ENCODE measurements around the gene TOE1. TPM values are rescaled to one million over a fixed set of nuclear protein-coding genes. Genes with fewer than 3 reads are reported as not detected.

TOE1 gene
- total and polyA plus RNA-seq, 9 of the 15 experiments (the other 6 are each of a cell fraction or from before 2014, with no cell fraction given): 32.1 to 85.7 (median 38.0) TPM

DNA sequence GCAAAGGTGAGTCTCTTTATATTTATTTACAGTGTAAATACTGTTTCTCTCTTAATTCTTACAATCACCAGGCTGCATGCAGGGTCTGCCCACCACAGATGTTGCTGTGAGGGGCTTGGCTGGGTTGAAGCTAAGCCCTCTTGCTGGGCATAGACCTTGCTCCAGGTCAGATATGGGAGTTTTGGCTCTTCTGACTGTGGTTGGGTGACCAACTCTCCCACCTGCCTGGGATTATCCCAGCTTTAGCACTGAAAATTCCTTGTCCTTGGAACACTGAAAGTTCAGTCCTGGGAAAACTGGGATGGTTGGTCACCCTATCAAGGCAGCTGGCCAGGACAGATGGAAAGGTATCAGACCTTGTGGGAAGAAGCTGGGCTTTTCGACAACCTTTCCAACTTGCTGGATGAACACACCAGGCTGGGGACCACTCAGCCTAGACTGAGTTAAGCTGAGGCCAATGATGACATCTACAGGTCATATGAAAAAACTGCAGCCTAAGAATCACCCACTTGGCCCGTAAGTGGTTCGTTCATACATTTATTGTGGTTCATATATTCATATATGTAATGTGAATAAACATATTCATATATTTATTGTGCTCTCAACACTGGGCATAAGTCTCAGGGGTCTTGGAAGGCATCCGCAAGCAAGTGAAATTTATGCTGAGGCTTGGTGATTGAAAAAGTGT lies 39.8 kb upstream of the TOE1 start (continued):
- TF ChIP-seq, protein P1, sequence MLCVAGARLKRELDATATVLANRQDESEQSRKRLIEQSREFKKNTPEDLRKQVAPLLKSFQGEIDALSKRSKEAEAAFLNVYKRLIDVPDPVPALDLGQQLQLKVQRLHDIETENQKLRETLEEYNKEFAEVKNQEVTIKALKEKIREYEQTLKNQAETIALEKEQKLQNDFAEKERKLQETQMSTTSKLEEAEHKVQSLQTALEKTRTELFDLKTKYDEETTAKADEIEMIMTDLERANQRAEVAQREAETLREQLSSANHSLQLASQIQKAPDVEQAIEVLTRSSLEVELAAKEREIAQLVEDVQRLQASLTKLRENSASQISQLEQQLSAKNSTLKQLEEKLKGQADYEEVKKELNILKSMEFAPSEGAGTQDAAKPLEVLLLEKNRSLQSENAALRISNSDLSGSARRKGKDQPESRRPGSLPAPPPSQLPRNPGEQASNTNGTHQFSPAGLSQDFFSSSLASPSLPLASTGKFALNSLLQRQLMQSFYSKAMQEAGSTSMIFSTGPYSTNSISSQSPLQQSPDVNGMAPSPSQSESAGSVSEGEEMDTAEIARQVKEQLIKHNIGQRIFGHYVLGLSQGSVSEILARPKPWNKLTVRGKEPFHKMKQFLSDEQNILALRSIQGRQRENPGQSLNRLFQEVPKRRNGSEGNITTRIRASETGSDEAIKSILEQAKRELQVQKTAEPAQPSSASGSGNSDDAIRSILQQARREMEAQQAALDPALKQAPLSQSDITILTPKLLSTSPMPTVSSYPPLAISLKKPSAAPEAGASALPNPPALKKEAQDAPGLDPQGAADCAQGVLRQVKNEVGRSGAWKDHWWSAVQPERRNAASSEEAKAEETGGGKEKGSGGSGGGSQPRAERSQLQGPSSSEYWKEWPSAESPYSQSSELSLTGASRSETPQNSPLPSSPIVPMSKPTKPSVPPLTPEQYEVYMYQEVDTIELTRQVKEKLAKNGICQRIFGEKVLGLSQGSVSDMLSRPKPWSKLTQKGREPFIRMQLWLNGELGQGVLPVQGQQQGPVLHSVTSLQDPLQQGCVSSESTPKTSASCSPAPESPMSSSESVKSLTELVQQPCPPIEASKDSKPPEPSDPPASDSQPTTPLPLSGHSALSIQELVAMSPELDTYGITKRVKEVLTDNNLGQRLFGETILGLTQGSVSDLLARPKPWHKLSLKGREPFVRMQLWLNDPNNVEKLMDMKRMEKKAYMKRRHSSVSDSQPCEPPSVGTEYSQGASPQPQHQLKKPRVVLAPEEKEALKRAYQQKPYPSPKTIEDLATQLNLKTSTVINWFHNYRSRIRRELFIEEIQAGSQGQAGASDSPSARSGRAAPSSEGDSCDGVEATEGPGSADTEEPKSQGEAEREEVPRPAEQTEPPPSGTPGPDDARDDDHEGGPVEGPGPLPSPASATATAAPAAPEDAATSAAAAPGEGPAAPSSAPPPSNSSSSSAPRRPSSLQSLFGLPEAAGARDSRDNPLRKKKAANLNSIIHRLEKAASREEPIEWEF (CRISPR knock-in tag; IDR thresholded peaks at IDR 0.05): no peak
- TF ChIP-seq HES1 (IDR thresholded peaks at IDR 0.05; ENCODE audit: low read depth) (no peak), HOMEZ (CRISPR knock-in tag; IDR thresholded peaks at IDR 0.05) (no peak), TAF7 (tag; IDR thresholded peaks at IDR 0.05) (no peak), GABPB2 (CRISPR knock-in tag; conservative IDR thresholded peaks at IDR 0.05) (no peak), SUPT5H (IDR thresholded peaks at IDR 0.05) (no peak), ZNF830 (CRISPR knock-in tag; IDR thresholded peaks at IDR 0.05) (no peak), HNRNPLL (IDR thresholded peaks at IDR 0.05; ENCODE audit: low read depth, low read length, poor library complexity, severe bottlenecking) (no peak), ETS1 (conservative IDR thresholded peaks at IDR 0.05; ENCODE audit: control insufficient read depth, low read depth, low read length) (no peak), ELF2 (CRISPR knock-in tag; IDR thresholded peaks at IDR 0.05) (0 out of 2 replicates have a peak, but pooled peaks have one; percentile 4)
- TF ChIP-seq, protein P2, sequence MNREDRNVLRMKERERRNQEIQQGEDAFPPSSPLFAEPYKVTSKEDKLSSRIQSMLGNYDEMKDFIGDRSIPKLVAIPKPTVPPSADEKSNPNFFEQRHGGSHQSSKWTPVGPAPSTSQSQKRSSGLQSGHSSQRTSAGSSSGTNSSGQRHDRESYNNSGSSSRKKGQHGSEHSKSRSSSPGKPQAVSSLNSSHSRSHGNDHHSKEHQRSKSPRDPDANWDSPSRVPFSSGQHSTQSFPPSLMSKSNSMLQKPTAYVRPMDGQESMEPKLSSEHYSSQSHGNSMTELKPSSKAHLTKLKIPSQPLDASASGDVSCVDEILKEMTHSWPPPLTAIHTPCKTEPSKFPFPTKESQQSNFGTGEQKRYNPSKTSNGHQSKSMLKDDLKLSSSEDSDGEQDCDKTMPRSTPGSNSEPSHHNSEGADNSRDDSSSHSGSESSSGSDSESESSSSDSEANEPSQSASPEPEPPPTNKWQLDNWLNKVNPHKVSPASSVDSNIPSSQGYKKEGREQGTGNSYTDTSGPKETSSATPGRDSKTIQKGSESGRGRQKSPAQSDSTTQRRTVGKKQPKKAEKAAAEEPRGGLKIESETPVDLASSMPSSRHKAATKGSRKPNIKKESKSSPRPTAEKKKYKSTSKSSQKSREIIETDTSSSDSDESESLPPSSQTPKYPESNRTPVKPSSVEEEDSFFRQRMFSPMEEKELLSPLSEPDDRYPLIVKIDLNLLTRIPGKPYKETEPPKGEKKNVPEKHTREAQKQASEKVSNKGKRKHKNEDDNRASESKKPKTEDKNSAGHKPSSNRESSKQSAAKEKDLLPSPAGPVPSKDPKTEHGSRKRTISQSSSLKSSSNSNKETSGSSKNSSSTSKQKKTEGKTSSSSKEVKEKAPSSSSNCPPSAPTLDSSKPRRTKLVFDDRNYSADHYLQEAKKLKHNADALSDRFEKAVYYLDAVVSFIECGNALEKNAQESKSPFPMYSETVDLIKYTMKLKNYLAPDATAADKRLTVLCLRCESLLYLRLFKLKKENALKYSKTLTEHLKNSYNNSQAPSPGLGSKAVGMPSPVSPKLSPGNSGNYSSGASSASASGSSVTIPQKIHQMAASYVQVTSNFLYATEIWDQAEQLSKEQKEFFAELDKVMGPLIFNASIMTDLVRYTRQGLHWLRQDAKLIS (CRISPR knock-in tag; IDR thresholded peaks at IDR 0.05): no peak
- TF ChIP-seq, protein P3, sequence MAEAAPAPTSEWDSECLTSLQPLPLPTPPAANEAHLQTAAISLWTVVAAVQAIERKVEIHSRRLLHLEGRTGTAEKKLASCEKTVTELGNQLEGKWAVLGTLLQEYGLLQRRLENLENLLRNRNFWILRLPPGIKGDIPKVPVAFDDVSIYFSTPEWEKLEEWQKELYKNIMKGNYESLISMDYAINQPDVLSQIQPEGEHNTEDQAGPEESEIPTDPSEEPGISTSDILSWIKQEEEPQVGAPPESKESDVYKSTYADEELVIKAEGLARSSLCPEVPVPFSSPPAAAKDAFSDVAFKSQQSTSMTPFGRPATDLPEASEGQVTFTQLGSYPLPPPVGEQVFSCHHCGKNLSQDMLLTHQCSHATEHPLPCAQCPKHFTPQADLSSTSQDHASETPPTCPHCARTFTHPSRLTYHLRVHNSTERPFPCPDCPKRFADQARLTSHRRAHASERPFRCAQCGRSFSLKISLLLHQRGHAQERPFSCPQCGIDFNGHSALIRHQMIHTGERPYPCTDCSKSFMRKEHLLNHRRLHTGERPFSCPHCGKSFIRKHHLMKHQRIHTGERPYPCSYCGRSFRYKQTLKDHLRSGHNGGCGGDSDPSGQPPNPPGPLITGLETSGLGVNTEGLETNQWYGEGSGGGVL (CRISPR knock-in tag; IDR thresholded peaks at IDR 0.05): no peak

All from K562 (cell line).